Measurements from ENCODE around the gene KAZN.

DNA sequence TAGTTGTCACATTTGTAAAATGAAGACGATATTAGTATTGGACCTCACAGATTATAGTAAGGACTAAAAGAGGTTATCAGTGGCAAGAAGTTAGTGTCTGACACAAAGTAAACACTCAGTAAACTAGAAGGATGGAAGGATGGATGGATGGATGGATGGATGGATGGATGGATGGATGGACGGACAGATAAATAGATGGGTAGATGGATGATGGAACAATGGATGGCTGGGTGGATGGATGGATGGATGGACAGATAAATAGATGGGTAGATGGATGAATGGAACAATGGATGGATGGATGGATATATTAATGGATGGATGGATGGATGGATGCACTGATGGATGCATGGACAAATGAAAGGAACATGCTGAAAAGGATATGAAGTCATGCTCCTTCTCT is 22.3 kb upstream of the KAZN start:
- TF ChIP-seq, protein P1, sequence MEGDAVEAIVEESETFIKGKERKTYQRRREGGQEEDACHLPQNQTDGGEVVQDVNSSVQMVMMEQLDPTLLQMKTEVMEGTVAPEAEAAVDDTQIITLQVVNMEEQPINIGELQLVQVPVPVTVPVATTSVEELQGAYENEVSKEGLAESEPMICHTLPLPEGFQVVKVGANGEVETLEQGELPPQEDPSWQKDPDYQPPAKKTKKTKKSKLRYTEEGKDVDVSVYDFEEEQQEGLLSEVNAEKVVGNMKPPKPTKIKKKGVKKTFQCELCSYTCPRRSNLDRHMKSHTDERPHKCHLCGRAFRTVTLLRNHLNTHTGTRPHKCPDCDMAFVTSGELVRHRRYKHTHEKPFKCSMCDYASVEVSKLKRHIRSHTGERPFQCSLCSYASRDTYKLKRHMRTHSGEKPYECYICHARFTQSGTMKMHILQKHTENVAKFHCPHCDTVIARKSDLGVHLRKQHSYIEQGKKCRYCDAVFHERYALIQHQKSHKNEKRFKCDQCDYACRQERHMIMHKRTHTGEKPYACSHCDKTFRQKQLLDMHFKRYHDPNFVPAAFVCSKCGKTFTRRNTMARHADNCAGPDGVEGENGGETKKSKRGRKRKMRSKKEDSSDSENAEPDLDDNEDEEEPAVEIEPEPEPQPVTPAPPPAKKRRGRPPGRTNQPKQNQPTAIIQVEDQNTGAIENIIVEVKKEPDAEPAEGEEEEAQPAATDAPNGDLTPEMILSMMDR (conservative IDR thresholded peaks at IDR 0.05): no peak
- no peak for TF ChIP-seq EZH2 (IDR thresholded peaks at IDR 0.05; ENCODE audit: low read depth)
